A673 (cell line): ENCODE data around the gene LMCD1.

Experiments
- CTCF ChIP-seq: fragments of 300-800, 200-600 bp; sonication (generic); conservative IDR thresholded peaks from 2 replicates; pipeline ENCODE4 v1.5.1; 2017; ENCODE audit warnings: low read depth, mild to moderate bottlenecking, antibody characterized with exemption, low read length, moderate library complexity, mixed read lengths
- EZH2 ChIP-seq: fragments of 200-600 bp; sonication (generic); IDR thresholded peaks from 2 replicates; pipeline ENCODE4 v1.6.1; 2017; ENCODE audit warnings: borderline replicate concordance, low read depth, mild to moderate bottlenecking, mixed read lengths, antibody characterized with exemption, low read length; ENCODE audit not compliant: poor library complexity, severe bottlenecking

GRCh38 chr3:8599146-8599545, 97.5 kb downstream of the LMCD1 start:
- no peak for TF ChIP-seq CTCF
- no peak for TF ChIP-seq EZH2
